HCT116 (cell line): ENCODE data around the gene AXDND1. TPM values are rescaled to one million over a fixed set of nuclear protein-coding genes. Genes with fewer than 3 reads are reported as not detected.
"Not testable (repeated sequence)": the region's sequence is repeated elsewhere in the genome, so short reads cannot be mapped to it uniquely, and the experiment has no call there.

Source experiments
- ATAC-seq: fragments of 200-7000 bp; cut with Tn5 transposase; 2 replicates; pipeline ENCODE4 v1.9.1; 2020; ENCODE audit warnings: mild to moderate bottlenecking, moderate library complexity
- BruUV-seq: library from RNA; stranded (reverse); fragments of 400-500 nt; replicated peaks from 2 replicates; lab custom pipeline; 2021; lab: Mats Ljungman, UMichigan
- CTCF ChIA-PET: fragments of 300-600 bp; sonication (Branson Sonifier 250); formaldehyde crosslinking; loops from one replicate; lab custom pipeline; 2021; ENCODE audit warnings: antibody characterized with exemption; lab: Charles Lee
- POLR2A ChIA-PET: fragments of 300-600, 350-600 bp; sonication (Branson Sonifier 250); formaldehyde crosslinking; loops from one replicate; lab custom pipeline; 2021; ENCODE audit warnings: antibody characterized with exemption; lab: Charles Lee
- RAD21 ChIA-PET, 2 experiments: fragments of 300-600 bp; sonication (Branson Sonifier 250); formaldehyde crosslinking; loops; one replicate each; lab custom pipeline; 2023; ENCODE audit warnings: low total read pairs in 2 of 2; ENCODE audit not compliant: uncharacterized antibody in 2 of 2, unreplicated experiment in 2 of 2, low non-redundant PET in 1 of 2; lab: Charles Lee
- DNase-seq: peaks from one replicate; pipeline ENCODE4 v3.0.0-alpha.2; 2010; ENCODE audit warnings: low read depth, low spot score
- H2AFZ ChIP-seq: fragments of 200-600 bp; shearing (Covaris generic), sonication (generic); 2 replicates; pipeline ENCODE4 v1.6.1; 2017; ENCODE audit warnings: low read depth, mixed run types, mixed read lengths, antibody characterized with exemption, low read length; ENCODE audit not compliant: poor library complexity, severe bottlenecking
- H3K27ac ChIP-seq: 2 replicates; pipeline ENCODE4 v1.5.1; 2012; ENCODE audit warnings: low read depth, low read length
- H3K27me3 ChIP-seq: fragments of 200-600 bp; sonication (generic); 2 replicates; pipeline ENCODE4 v1.6.1; 2016; ENCODE audit warnings: mixed run types, low read length, mixed read lengths; ENCODE audit not compliant: insufficient read depth
- H3K36me3 ChIP-seq, 2 experiments: fragments of 200-500 bp in 1 of 2; fragments of 200-600 bp in 1 of 2; sonication (Bioruptor generic) in 1 of 2; sonication (generic) in 1 of 2; 2 replicates each; pipeline versions ENCODE4 v1.5.1 to v1.6.1; 2014 to 2016; ENCODE audit warnings: low read length in 2 of 2, inconsistent platforms in 1 of 2, mixed read lengths in 1 of 2, mixed run types in 1 of 2; ENCODE audit not compliant: insufficient read depth in 2 of 2, control insufficient read depth in 1 of 2
- H3K4me1 ChIP-seq, 2 experiments: fragments of 200-600 bp in 1 of 2; sonication (generic) in 1 of 2; 2 replicates each; pipeline versions ENCODE4 v1.5.1 to v1.6.1; 2012 to 2017; ENCODE audit warnings: low read length in 2 of 2, inconsistent platforms in 1 of 2, mild to moderate bottlenecking in 1 of 2, mixed read lengths in 1 of 2, mixed run types in 1 of 2, moderate library complexity in 1 of 2; ENCODE audit not compliant: insufficient read depth in 2 of 2, control insufficient read depth in 1 of 2
- H3K4me2 ChIP-seq: fragments of 200-600 bp; sonication (generic); 2 replicates; pipeline ENCODE4 v1.6.1; 2017; ENCODE audit warnings: mixed run types, low read length, mixed read lengths
- H3K4me3 ChIP-seq, 2 experiments: fragments of 200-600 bp in 1 of 2; sonication (generic) in 1 of 2; replicated peaks in 1 of 2; 2 replicates each; pipeline ENCODE4 v1.5.1; 2011 to 2016; ENCODE audit warnings: low read length in 2 of 2, control low read depth in 1 of 2, low read depth in 1 of 2, mild to moderate bottlenecking in 1 of 2, mixed read lengths in 1 of 2, mixed run types in 1 of 2
- H3K79me2 ChIP-seq: fragments of 200-600 bp; sonication (generic); 2 replicates; pipeline ENCODE4 v1.6.1; 2017; ENCODE audit warnings: mild to moderate bottlenecking, mixed run types, low read length, moderate library complexity, mixed read lengths; ENCODE audit not compliant: insufficient read depth
- H3K9ac ChIP-seq: fragments of 200-600 bp; sonication (generic); 2 replicates; pipeline ENCODE4 v1.6.1; 2016; ENCODE audit warnings: low read length, mixed read lengths
- H3K9me2 ChIP-seq: fragments of 200-600 bp; sonication (generic), shearing (Covaris generic); 2 replicates; pipeline ENCODE4 v1.6.1; 2017; ENCODE audit warnings: mixed run types, mild to moderate bottlenecking, moderate library complexity; ENCODE audit not compliant: insufficient read depth
- H3K9me3 ChIP-seq, 2 experiments: fragments of 200-500 bp in 1 of 2; fragments of 200-600 bp in 1 of 2; sonication (Bioruptor generic) in 1 of 2; sonication (generic) in 1 of 2; 2 replicates each; pipeline ENCODE4 v1.6.1; 2014 to 2017; ENCODE audit warnings: low read length in 2 of 2, mixed read lengths in 2 of 2, inconsistent platforms in 1 of 2, low read depth in 1 of 2, mild to moderate bottlenecking in 1 of 2, mixed run types in 1 of 2, moderate library complexity in 1 of 2; ENCODE audit not compliant: control insufficient read depth in 1 of 2, insufficient read depth in 1 of 2
- H4K20me1 ChIP-seq: fragments of 200-600 bp; sonication (generic), shearing (Covaris generic); 2 replicates; pipeline ENCODE4 v1.6.1; 2017; ENCODE audit warnings: mixed run types, mild to moderate bottlenecking, moderate library complexity; ENCODE audit not compliant: insufficient read depth
- ATF3 ChIP-seq: IDR thresholded peaks from 2 replicates; pipeline ENCODE4 v1.6.1; 2012
- CBX3 ChIP-seq: IDR thresholded peaks from 2 replicates; pipeline ENCODE4 v1.6.1; 2012; ENCODE audit warnings: low read depth
- CEBPB ChIP-seq: IDR thresholded peaks from 2 replicates; pipeline ENCODE4 v1.6.1; 2012; ENCODE audit warnings: low read depth
- EGR1 ChIP-seq: IDR thresholded peaks from 2 replicates; pipeline ENCODE4 v1.6.1; 2012; ENCODE audit warnings: low read depth
- ELF1 ChIP-seq: IDR thresholded peaks from 2 replicates; pipeline ENCODE4 v1.6.1; 2012; ENCODE audit warnings: low read depth, borderline replicate concordance
- FOSL1 ChIP-seq: IDR thresholded peaks from 2 replicates; pipeline ENCODE4 v1.6.1; 2012; ENCODE audit warnings: low read depth
- POLR2A ChIP-seq: IDR thresholded peaks from 2 replicates; pipeline ENCODE4 v1.7.0; 2011; ENCODE audit warnings: borderline replicate concordance; ENCODE audit not compliant: insufficient read depth, insufficient read length; ENCODE audit errors: extremely low read depth
- POLR2AphosphoS5 ChIP-seq: IDR thresholded peaks from 2 replicates; pipeline ENCODE4 v1.6.1; 2011; ENCODE audit warnings: mild to moderate bottlenecking, low read depth, low read length, moderate library complexity
- SRF ChIP-seq: IDR thresholded peaks from 2 replicates; pipeline ENCODE4 v1.6.1; 2012; ENCODE audit warnings: low read depth
- TCF7L2 ChIP-seq: IDR thresholded peaks from 2 replicates; pipeline ENCODE4 v1.7.0; 2011; ENCODE audit warnings: borderline replicate concordance, inconsistent platforms; ENCODE audit not compliant: insufficient read depth, insufficient read length; ENCODE audit errors: extremely low read depth
- intact Hi-C: fragments of 100-400 bp; cut with micrococcal nuclease; formaldehyde crosslinking; loops from 2 replicates; pipeline ENCODE4 v1.10.0; 2022
- total RNA-seq: library from RNA; stranded (reverse); gene quantifications from one replicate; pipeline ENCODE4 v1.2.1, GENCODE V29; 2021; ENCODE audit not compliant: unreplicated experiment

The AXDND1 gene
- total RNA-seq, 1 experiment from 2014 or later = 2.3 TPM

- no peak for ATAC-seq
- no peaks in the 10 kb centered on the region for H3K9me2 ChIP-seq
- RAD21 ChIA-PET = no interaction called here
- intact Hi-C loops = no loop called here
- no peak overlapping the region for H3K4me3 ChIP-seq
- H3K4me1 ChIP-seq = no peaks in the 10 kb centered on the region
- TF ChIP-seq ELF1 (no peak), POLR2A (no peak), ATF3 (no peak), CEBPB (no peak), POLR2AphosphoS5 (no peak), CBX3 (no peak), TCF7L2 (no peak), EGR1 (no peak), FOSL1 (no peak), SRF (no peak)
- H2AFZ ChIP-seq = no peak overlapping the region
- CTCF ChIA-PET = no interaction called here
- POLR2A ChIA-PET = no interaction called here
- no peaks in the 10 kb centered on the region for H3K36me3 ChIP-seq
- no peak overlapping the region for H3K9ac ChIP-seq
- H3K79me2 ChIP-seq = no peaks in the 10 kb centered on the region
- no peaks in the 10 kb centered on the region for H3K27me3 ChIP-seq
- no peak overlapping the region for H3K4me2 ChIP-seq
- H3K9me3 ChIP-seq = peaks cover 0 to 3% of the 10 kb centered on the region in 2 experiments; a peak in 1 of 4 replicates
- DNase-seq = no peak
- no peaks in the 10 kb centered on the region for H4K20me1 ChIP-seq
- H3K27ac ChIP-seq = no peak overlapping the region
- BruUV-seq = no TSS peak
Observed at GRCh38 chr1:179393721-179394120, 27.9 kb downstream of the AXDND1 start.

- POLR2A ChIA-PET, H3K79me2 ChIP-seq, CTCF ChIA-PET, H3K4me1 ChIP-seq, H3K36me3 ChIP-seq, intact Hi-C loops, H3K9ac ChIP-seq, H2AFZ ChIP-seq, H3K4me3 ChIP-seq, H3K4me2 ChIP-seq, H3K9me3 ChIP-seq, RAD21 ChIA-PET, H3K27me3 ChIP-seq, BruUV-seq, DNase-seq, H4K20me1 ChIP-seq, H3K9me2 ChIP-seq, ATAC-seq, H3K27ac ChIP-seq: not testable (repeated sequence)
Observed at GRCh38 chr1:179399399-179399798, 33.6 kb downstream of the AXDND1 start.

GRCh38 chr1:179417760-179418159 is 52.0 kb downstream of the AXDND1 start:
- H3K79me2 ChIP-seq, H3K9me2 ChIP-seq, ATAC-seq, BruUV-seq, H4K20me1 ChIP-seq, POLR2A ChIA-PET, H3K36me3 ChIP-seq, H3K4me3 ChIP-seq, H3K27ac ChIP-seq, DNase-seq, H3K9ac ChIP-seq, H2AFZ ChIP-seq, H3K27me3 ChIP-seq, intact Hi-C loops, H3K4me2 ChIP-seq, CTCF ChIA-PET, H3K9me3 ChIP-seq, H3K4me1 ChIP-seq, RAD21 ChIA-PET: not testable (repeated sequence)

- H2AFZ ChIP-seq, H4K20me1 ChIP-seq, intact Hi-C loops, H3K27me3 ChIP-seq, H3K4me1 ChIP-seq, CTCF ChIA-PET, H3K4me2 ChIP-seq, H3K27ac ChIP-seq, H3K9me3 ChIP-seq, ATAC-seq, H3K9ac ChIP-seq, RAD21 ChIA-PET, BruUV-seq, H3K4me3 ChIP-seq, DNase-seq, H3K9me2 ChIP-seq, H3K36me3 ChIP-seq, POLR2A ChIA-PET, H3K79me2 ChIP-seq: not testable (repeated sequence)
Observed at GRCh38 chr1:179418706-179419105, 52.9 kb downstream of the AXDND1 start.
